IMR-90 (cell line): ENCODE data around the gene OR52M1.

Experiments
- BHLHE40 ChIP-seq: fragments of 150-350 bp; IDR thresholded peaks from 2 replicates; pipeline ENCODE4 v1.6.1; 2016; ENCODE audit warnings: mild to moderate bottlenecking, low read depth, low read length
- CEBPB ChIP-seq: IDR thresholded peaks from 2 replicates; pipeline ENCODE4 v1.6.1; 2012; ENCODE audit warnings: low read depth, low read length, improper control_type of control experiment
- CHD1 ChIP-seq: IDR thresholded peaks from 2 replicates; pipeline ENCODE4 v1.6.1; 2012; ENCODE audit warnings: low read depth, low read length, improper control_type of control experiment
- CTCF ChIP-seq: conservative IDR thresholded peaks from 2 replicates; pipeline ENCODE4 v1.5.1; 2012; ENCODE audit warnings: mild to moderate bottlenecking, low read depth, low read length, improper control_type of control experiment
- FOS ChIP-seq: fragments of 150-350 bp; IDR thresholded peaks from 2 replicates; pipeline ENCODE4 v1.6.1; 2016; ENCODE audit warnings: low read depth, low read length
- MAFK ChIP-seq: IDR thresholded peaks from 2 replicates; pipeline ENCODE4 v1.6.1; 2012; ENCODE audit warnings: low read depth, low read length, improper control_type of control experiment
- MXI1 ChIP-seq: IDR thresholded peaks from 2 replicates; pipeline ENCODE4 v1.6.1; 2012; ENCODE audit warnings: low read depth, mild to moderate bottlenecking, low read length, moderate library complexity, borderline replicate concordance
- NFE2L2 ChIP-seq: fragments of 150-350 bp; IDR thresholded peaks from 2 replicates; pipeline ENCODE4 v1.6.1; 2016; ENCODE audit warnings: low read depth, mild to moderate bottlenecking, low read length
- POLR2A ChIP-seq: IDR thresholded peaks from 2 replicates; pipeline ENCODE4 v1.6.1; 2012; ENCODE audit warnings: mild to moderate bottlenecking, low read depth, low read length
- RAD21 ChIP-seq: IDR thresholded peaks from 2 replicates; pipeline ENCODE4 v1.6.1; 2012; ENCODE audit warnings: low read length, improper control_type of control experiment
- RCOR1 ChIP-seq: IDR thresholded peaks from 2 replicates; pipeline ENCODE4 v1.6.1; 2012; ENCODE audit warnings: mild to moderate bottlenecking, low read length, improper control_type of control experiment; ENCODE audit not compliant: insufficient replicate concordance
- USF2 ChIP-seq: fragments of 150-350 bp; IDR thresholded peaks from 2 replicates; pipeline ENCODE4 v1.6.1; 2017; ENCODE audit warnings: mild to moderate bottlenecking, antibody characterized with exemption, low read length, low read depth
- TF ChIP-seq, protein P1 (sequence below): fragments of 150-350 bp; IDR thresholded peaks from 2 replicates; pipeline ENCODE4 v1.6.1; 2016; ENCODE audit warnings: low read depth, mild to moderate bottlenecking, low read length, moderate library complexity, borderline replicate concordance

DNA sequence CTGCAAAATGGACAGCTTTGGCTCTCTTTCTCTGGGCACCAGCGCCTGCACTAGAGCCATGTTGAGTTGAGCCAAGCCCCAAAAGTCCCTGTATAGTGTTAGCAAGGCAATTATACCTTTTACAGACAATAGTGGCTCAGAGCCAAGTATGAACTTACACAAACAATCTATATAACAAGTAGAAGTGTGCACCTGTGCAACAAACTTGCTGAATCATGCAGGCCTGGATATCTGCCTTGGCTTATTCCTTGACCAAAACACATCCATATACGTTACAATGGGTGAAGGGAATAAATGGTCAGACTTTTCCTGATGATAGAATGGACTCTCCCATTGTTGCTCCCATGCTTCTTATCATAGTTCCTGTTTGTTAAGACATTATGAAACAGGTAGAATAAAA lies 32.8 kb downstream of the OR52M1 start:
- TF ChIP-seq RAD21 (no peak), CTCF (no peak), CEBPB (no peak), BHLHE40 (no peak), FOS (no peak), RCOR1 (no peak), POLR2A (no peak), MAFK (no peak), NFE2L2 (no peak), CHD1 (no peak), USF2 (no peak), MXI1 (no peak)
- TF ChIP-seq, protein P1, sequence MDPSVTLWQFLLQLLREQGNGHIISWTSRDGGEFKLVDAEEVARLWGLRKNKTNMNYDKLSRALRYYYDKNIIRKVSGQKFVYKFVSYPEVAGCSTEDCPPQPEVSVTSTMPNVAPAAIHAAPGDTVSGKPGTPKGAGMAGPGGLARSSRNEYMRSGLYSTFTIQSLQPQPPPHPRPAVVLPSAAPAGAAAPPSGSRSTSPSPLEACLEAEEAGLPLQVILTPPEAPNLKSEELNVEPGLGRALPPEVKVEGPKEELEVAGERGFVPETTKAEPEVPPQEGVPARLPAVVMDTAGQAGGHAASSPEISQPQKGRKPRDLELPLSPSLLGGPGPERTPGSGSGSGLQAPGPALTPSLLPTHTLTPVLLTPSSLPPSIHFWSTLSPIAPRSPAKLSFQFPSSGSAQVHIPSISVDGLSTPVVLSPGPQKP, result no peak
